Naive B cell (primary cell): ENCODE measurements around the gene ST6GALNAC4. TPM values are rescaled to one million over a fixed set of nuclear protein-coding genes. Genes with fewer than 3 reads are reported as not detected.

ENCODE experiments used
- ATAC-seq, 2 donors: fragments of 150-1000 bp; cut with Tn5 transposase; 2 replicates each; pipeline ENCODE4 v1.10.0; 2021; ENCODE audit warnings: low read depth in 2 of 2, mild to moderate bottlenecking in 2 of 2, moderate library complexity in 2 of 2
- DNase-seq: peaks from one replicate; pipeline ENCODE4 v3.0.0; 2022
- H3K27ac Mint-ChIP-seq, 6 donors: one replicate each; pipeline ENCODE4 v1.8.0; 2020 to 2022; ENCODE audit warnings: mild to moderate bottlenecking in 6 of 6, mixed read lengths in 6 of 6, moderate library complexity in 5 of 6, inconsistent platforms in 2 of 6
- H3K27me3 Mint-ChIP-seq, 3 donors: one replicate each; pipeline ENCODE4 v1.8.0; 2021 to 2022; ENCODE audit warnings: mixed read lengths in 3 of 3, mild to moderate bottlenecking in 1 of 3
- H3K36me3 Mint-ChIP-seq, 2 donors: one replicate each; pipeline ENCODE4 v1.8.0; 2020 to 2022; ENCODE audit warnings: mixed read lengths in 2 of 2, inconsistent platforms in 1 of 2, mild to moderate bottlenecking in 1 of 2
- H3K4me1 Mint-ChIP-seq, 3 donors: one replicate each; pipeline ENCODE4 v1.8.0; 2020 to 2022; ENCODE audit warnings: mixed read lengths in 3 of 3, inconsistent platforms in 1 of 3, mild to moderate bottlenecking in 1 of 3, moderate library complexity in 1 of 3
- H3K4me3 Mint-ChIP-seq, 8 donors: one replicate each; pipeline ENCODE4 v1.8.0; 2020 to 2022; ENCODE audit warnings: mild to moderate bottlenecking in 8 of 8, mixed read lengths in 8 of 8, moderate library complexity in 8 of 8, inconsistent platforms in 2 of 8
- H3K9me3 Mint-ChIP-seq, 7 donors: one replicate each; pipeline ENCODE4 v1.8.0; 2020 to 2022; ENCODE audit warnings: mixed read lengths in 7 of 7, mild to moderate bottlenecking in 5 of 7, inconsistent platforms in 2 of 7, moderate library complexity in 1 of 7
- polyA plus RNA-seq, 6 donors: library from polyadenylated mRNA; unstranded; fragments of 300-500 nt; fragmentation: Illumina TruSeq; gene quantifications; one replicate each; pipeline ENCODE4 v1.2.3, GENCODE V29; 2021; ENCODE audit warnings: low read depth in 6 of 6

The ST6GALNAC4 gene
- polyA plus RNA-seq: 10 to 100 TPM; 19.7 to 36.6 (median 25.0) TPM

GRCh38 chr9:127916720-127917581 lies at the start of gene ST6GALNAC4:
Gene ST6GALNAC4 (minus strand): TSS chr9:127917041. CDS start chr9:127916419, 622 bp downstream.
- Mint-ChIP-seq H3K4me3 (peak within 1 kb of the TSS; percentile 85 to 99 (median 94)), H3K27ac (peak within 1 kb of the TSS; percentile 95 to 99 (median 99)), H3K9me3 (no peaks in the 10 kb centered on the region), H3K36me3 (peaks cover 0 to 5% of the 10 kb centered on the region in 2 donors), H3K4me1 (peaks cover 32 to 72% (median 52%) of the 10 kb centered on the region in 3 donors), H3K27me3 (no peaks in the 10 kb centered on the region)
- DNase-seq (peak; percentile 90), ATAC-seq (peak; percentile 69 to 75)

GRCh38 chr9:127965953-127966352 lies 49.1 kb upstream of the ST6GALNAC4 start:
- no peak for DNase-seq
- Mint-ChIP-seq H3K4me3 (peak overlapping the region in 1 of 8 donors; percentile 40), H3K4me1 (peaks cover 62 to 94% (median 78%) of the 10 kb centered on the region in 3 donors), H3K27ac (peak overlapping the region in 4 of 6 donors; percentile 44 to 90 (median 70)), H3K9me3 (peaks cover 0 to 2% (median 0%) of the 10 kb centered on the region in 7 donors), H3K36me3 (peaks cover 0 to 9% of the 10 kb centered on the region in 2 donors), H3K27me3 (no peaks in the 10 kb centered on the region)
- ATAC-seq: no peak

GRCh38 chr9:127963359-127964064 lies 46.7 kb upstream of the ST6GALNAC4 start:
- DNase-seq: no peak
- no peaks in the 10 kb centered on the region for H3K27me3 Mint-ChIP-seq
- H3K4me1 Mint-ChIP-seq: peaks cover 61 to 94% (median 74%) of the 10 kb centered on the region in 3 donors
- ATAC-seq: no peak
- H3K36me3 Mint-ChIP-seq: peaks cover 0 to 9% of the 10 kb centered on the region in 2 donors
- peak overlapping the region in 2 of 8 donors; percentile 20 to 55 for H3K4me3 Mint-ChIP-seq
- peak overlapping the region in 3 of 6 donors; percentile 9 to 90 (median 78) for H3K27ac Mint-ChIP-seq
- peaks cover 0 to 2% (median 0%) of the 10 kb centered on the region in 7 donors for H3K9me3 Mint-ChIP-seq

GRCh38 chr9:127963041-127963358 lies 46.2 kb upstream of the ST6GALNAC4 start:
- peak overlapping the region in 2 of 6 donors; percentile 78 to 79 for H3K27ac Mint-ChIP-seq
- no peak for ATAC-seq
- H3K36me3 Mint-ChIP-seq: peaks cover 0 to 9% of the 10 kb centered on the region in 2 donors
- H3K9me3 Mint-ChIP-seq: no peaks in the 10 kb centered on the region
- H3K4me1 Mint-ChIP-seq: peaks cover 57 to 92% (median 73%) of the 10 kb centered on the region in 3 donors
- DNase-seq: no peak
- H3K27me3 Mint-ChIP-seq: no peaks in the 10 kb centered on the region
- H3K4me3 Mint-ChIP-seq: peak overlapping the region in 2 of 8 donors; percentile 11 to 32

- no peaks in the 10 kb centered on the region for H3K9me3 Mint-ChIP-seq
- no peaks in the 10 kb centered on the region for H3K27me3 Mint-ChIP-seq
- peak overlapping the region in 1 of 8 donors; percentile 12 for H3K4me3 Mint-ChIP-seq
- peak overlapping the region in 3 of 6 donors; percentile 30 to 78 (median 39) for H3K27ac Mint-ChIP-seq
- H3K36me3 Mint-ChIP-seq: peaks cover 0 to 9% of the 10 kb centered on the region in 2 donors
- no peak for DNase-seq
- H3K4me1 Mint-ChIP-seq: peaks cover 52 to 90% (median 70%) of the 10 kb centered on the region in 3 donors
- ATAC-seq: no peak
These were observed 45.4 kb upstream of the ST6GALNAC4 start for GRCh38 chr9:127962278-127962677.

GRCh38 chr9:127961613-127962155 lies 44.8 kb upstream of the ST6GALNAC4 start:
- H3K9me3 Mint-ChIP-seq: no peaks in the 10 kb centered on the region
- H3K27ac Mint-ChIP-seq: peak overlapping the region in 5 of 6 donors; percentile 39 to 87 (median 84)
- no peak overlapping the region for H3K4me3 Mint-ChIP-seq
- H3K27me3 Mint-ChIP-seq: no peaks in the 10 kb centered on the region
- H3K36me3 Mint-ChIP-seq: peaks cover 0 to 9% of the 10 kb centered on the region in 2 donors
- peaks cover 47 to 90% (median 64%) of the 10 kb centered on the region in 3 donors for H3K4me1 Mint-ChIP-seq
- no peak for DNase-seq
- ATAC-seq: no peak

- Mint-ChIP-seq H3K9me3 (no peaks in the 10 kb centered on the region), H3K4me1 (peaks cover 47 to 89% (median 64%) of the 10 kb centered on the region in 3 donors), H3K27ac (peak overlapping the region; percentile 64 to 87 (median 84)), H3K27me3 (no peaks in the 10 kb centered on the region), H3K36me3 (peaks cover 0 to 9% of the 10 kb centered on the region in 2 donors), H3K4me3 (peak overlapping the region in 1 of 8 donors; percentile 4)
- DNase-seq: no peak
- no peak for ATAC-seq
These were observed 44.3 kb upstream of the ST6GALNAC4 start for GRCh38 chr9:127961155-127961490.

- ATAC-seq (no peak), DNase-seq (no peak)
- no peaks in the 10 kb centered on the region for H3K27me3 Mint-ChIP-seq
- H3K4me3 Mint-ChIP-seq: peak overlapping the region in 1 of 8 donors; percentile 56
- no peaks in the 10 kb centered on the region for H3K9me3 Mint-ChIP-seq
- peaks cover 49 to 90% (median 67%) of the 10 kb centered on the region in 3 donors for H3K4me1 Mint-ChIP-seq
- peak overlapping the region in 5 of 6 donors; percentile 58 to 90 (median 87) for H3K27ac Mint-ChIP-seq
- H3K36me3 Mint-ChIP-seq: peaks cover 0 to 9% of the 10 kb centered on the region in 2 donors
These were observed 43.7 kb upstream of the ST6GALNAC4 start for GRCh38 chr9:127960410-127961154.

- Mint-ChIP-seq H3K9me3 (no peaks in the 10 kb centered on the region), H3K36me3 (peaks cover 0 to 9% of the 10 kb centered on the region in 2 donors), H3K27me3 (no peaks in the 10 kb centered on the region), H3K27ac (peak overlapping the region; percentile 58 to 90 (median 78)), H3K4me1 (peaks cover 48 to 90% (median 67%) of the 10 kb centered on the region in 3 donors), H3K4me3 (peak overlapping the region in 3 of 8 donors; percentile 4 to 33 (median 18))
- no peak for ATAC-seq
- no peak for DNase-seq
These were observed 43.1 kb upstream of the ST6GALNAC4 start for GRCh38 chr9:127959841-127960409.

GRCh38 chr9:127959398-127959797 lies 42.6 kb upstream of the ST6GALNAC4 start:
- Mint-ChIP-seq H3K4me3 (peak overlapping the region in 2 of 8 donors; percentile 18 to 33), H3K27me3 (no peaks in the 10 kb centered on the region), H3K4me1 (peaks cover 46 to 90% (median 70%) of the 10 kb centered on the region in 3 donors), H3K9me3 (no peaks in the 10 kb centered on the region), H3K27ac (peak overlapping the region in 5 of 6 donors; percentile 63 to 90 (median 86)), H3K36me3 (peaks cover 0 to 9% of the 10 kb centered on the region in 2 donors)
- ATAC-seq: peak; percentile 6 to 7
- DNase-seq: no peak

GRCh38 chr9:127958728-127959127 lies 41.9 kb upstream of the ST6GALNAC4 start:
- H3K4me1 Mint-ChIP-seq: peaks cover 47 to 85% (median 66%) of the 10 kb centered on the region in 3 donors
- ATAC-seq (no peak), DNase-seq (no peak)
- no peaks in the 10 kb centered on the region for H3K9me3 Mint-ChIP-seq
- H3K27me3 Mint-ChIP-seq: no peaks in the 10 kb centered on the region
- peak overlapping the region in 4 of 6 donors; percentile 0 to 87 (median 64) for H3K27ac Mint-ChIP-seq
- peak overlapping the region in 1 of 8 donors; percentile 55 for H3K4me3 Mint-ChIP-seq
- H3K36me3 Mint-ChIP-seq: peaks cover 0 to 9% of the 10 kb centered on the region in 2 donors

GRCh38 chr9:127955294-127956015 lies 38.6 kb upstream of the ST6GALNAC4 start:
- ATAC-seq: peak; percentile 91 to 94
- no peaks in the 10 kb centered on the region for H3K27me3 Mint-ChIP-seq
- no peaks in the 10 kb centered on the region for H3K36me3 Mint-ChIP-seq
- no peaks in the 10 kb centered on the region for H3K9me3 Mint-ChIP-seq
- peak overlapping the region in 1 of 8 donors; percentile 7 for H3K4me3 Mint-ChIP-seq
- peak; percentile 43 for DNase-seq
- peak overlapping the region in 4 of 6 donors; percentile 60 to 96 (median 72) for H3K27ac Mint-ChIP-seq
- H3K4me1 Mint-ChIP-seq: peaks cover 36 to 64% (median 49%) of the 10 kb centered on the region in 3 donors
